Prostate gland (tissue), 2 donors: ENCODE measurements around the gene ACACB.

Source experiments
- POLR2A ChIP-seq: fragments of 450-650 bp; IDR thresholded peaks from one replicate; pipeline ENCODE4 v1.6.1; 2016; ENCODE audit warnings: antibody characterized with exemption, mild to moderate bottlenecking
- POLR2AphosphoS5 ChIP-seq: sonication (generic); formaldehyde crosslinking; IDR thresholded peaks from one replicate; pipeline ENCODE4 v1.6.1; 2017; ENCODE audit warnings: antibody characterized with exemption
- TF ChIP-seq, protein P1 (sequence below), 4 experiments: fragments of 200-600 bp in 2 of 4; fragments of 450-650 bp in 2 of 4; sonication (generic) in 2 of 4; IDR thresholded peaks; 1 replicate in 3 of 4; 2 replicates in 1 of 4; pipeline ENCODE4 v1.5.1; 2016 to 2019; ENCODE audit warnings: antibody characterized with exemption in 4 of 4, mild to moderate bottlenecking in 2 of 4, moderate library complexity in 2 of 4

DNA sequence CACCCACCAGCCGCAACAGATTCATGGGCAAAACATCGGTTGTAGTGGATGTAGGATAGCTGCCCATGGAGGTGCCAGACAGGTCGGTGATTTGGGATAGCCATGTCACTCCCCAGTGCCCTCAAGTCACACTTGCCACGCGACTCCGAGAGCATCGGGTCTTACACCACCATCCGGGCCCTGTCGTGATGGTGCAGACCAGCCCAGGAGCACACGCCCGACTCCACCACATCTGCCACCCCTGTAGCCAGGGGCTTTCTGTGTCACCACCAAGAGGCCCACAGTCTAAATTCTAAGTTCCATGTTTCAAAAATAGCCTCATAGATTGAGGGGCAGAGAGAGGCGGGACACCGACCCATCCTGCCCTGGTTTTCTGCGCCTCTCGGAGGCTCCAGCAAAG is 174.7 kb downstream of the ACACB start:
- TF ChIP-seq, protein P1, sequence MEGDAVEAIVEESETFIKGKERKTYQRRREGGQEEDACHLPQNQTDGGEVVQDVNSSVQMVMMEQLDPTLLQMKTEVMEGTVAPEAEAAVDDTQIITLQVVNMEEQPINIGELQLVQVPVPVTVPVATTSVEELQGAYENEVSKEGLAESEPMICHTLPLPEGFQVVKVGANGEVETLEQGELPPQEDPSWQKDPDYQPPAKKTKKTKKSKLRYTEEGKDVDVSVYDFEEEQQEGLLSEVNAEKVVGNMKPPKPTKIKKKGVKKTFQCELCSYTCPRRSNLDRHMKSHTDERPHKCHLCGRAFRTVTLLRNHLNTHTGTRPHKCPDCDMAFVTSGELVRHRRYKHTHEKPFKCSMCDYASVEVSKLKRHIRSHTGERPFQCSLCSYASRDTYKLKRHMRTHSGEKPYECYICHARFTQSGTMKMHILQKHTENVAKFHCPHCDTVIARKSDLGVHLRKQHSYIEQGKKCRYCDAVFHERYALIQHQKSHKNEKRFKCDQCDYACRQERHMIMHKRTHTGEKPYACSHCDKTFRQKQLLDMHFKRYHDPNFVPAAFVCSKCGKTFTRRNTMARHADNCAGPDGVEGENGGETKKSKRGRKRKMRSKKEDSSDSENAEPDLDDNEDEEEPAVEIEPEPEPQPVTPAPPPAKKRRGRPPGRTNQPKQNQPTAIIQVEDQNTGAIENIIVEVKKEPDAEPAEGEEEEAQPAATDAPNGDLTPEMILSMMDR (IDR thresholded peaks at IDR 0.05): no peak
- TF ChIP-seq POLR2A (no peak), POLR2AphosphoS5 (no peak)
